Spleen (tissue), 11 donors: ENCODE data around the gene PIH1D1. TPM values are rescaled to one million over a fixed set of nuclear protein-coding genes. Genes with fewer than 3 reads are reported as not detected.
A peak's percentile ranks its signal among the peaks of the same experiment; 100 is the strongest.

Experiments
- DNase-seq: peaks from one replicate; pipeline ENCODE4 v3.0.0-alpha.2; 2020
- H3K27ac ChIP-seq, 8 donors: fragments of 200-600 bp; sonication (generic) in 7 of 8; 1 replicate in 4 of 8; 2 replicates in 4 of 8; pipeline versions ENCODE4 v1.5.0 to v1.8.0; 2016 to 2021; ENCODE audit warnings: inconsistent platforms in 4 of 8, mild to moderate bottlenecking in 4 of 8, moderate library complexity in 1 of 8
- H3K27me3 ChIP-seq, 7 donors: fragments of 200-600 bp; sonication (generic) in 6 of 7; replicated peaks in 1 of 7; 1 replicate in 4 of 7; 2 replicates in 3 of 7; pipeline versions ENCODE4 v1.5.0 to v1.8.0; 2016 to 2021; ENCODE audit warnings: inconsistent platforms in 3 of 7, mild to moderate bottlenecking in 1 of 7
- H3K36me3 ChIP-seq, 6 donors: fragments of 200-600 bp; sonication (generic) in 5 of 6; 1 replicate in 4 of 6; 2 replicates in 2 of 6; pipeline versions ENCODE4 v1.5.0 to v1.8.0; 2016 to 2021; ENCODE audit warnings: inconsistent platforms in 2 of 6
- H3K4me1 ChIP-seq, 6 donors: fragments of 200-600 bp; sonication (generic) in 5 of 6; 1 replicate in 3 of 6; 2 replicates in 3 of 6; pipeline versions ENCODE4 v1.5.0 to v1.8.0; 2016 to 2021; ENCODE audit warnings: inconsistent platforms in 3 of 6
- H3K4me3 ChIP-seq, 8 donors: fragments of 200-600 bp; sonication (generic) in 7 of 8; 1 replicate in 4 of 8; 2 replicates in 4 of 8; pipeline versions ENCODE4 v1.5.0 to v1.8.0; 2016 to 2021; ENCODE audit warnings: inconsistent platforms in 4 of 8, mild to moderate bottlenecking in 4 of 8, moderate library complexity in 2 of 8
- H3K9me3 ChIP-seq, 8 donors: fragments of 200-600 bp; sonication (generic) in 7 of 8; 1 replicate in 4 of 8; 2 replicates in 4 of 8; pipeline versions ENCODE4 v1.5.0 to v1.8.0; 2016 to 2021; ENCODE audit warnings: inconsistent platforms in 4 of 8
- POLR2A ChIP-seq, 3 donors: fragments of 450-650 bp; IDR thresholded peaks; one replicate each; pipeline ENCODE4 v1.5.1; 2017; ENCODE audit warnings: antibody characterized with exemption in 3 of 3, mild to moderate bottlenecking in 1 of 3
- POLR2AphosphoS5 ChIP-seq, 3 donors: sonication (generic); formaldehyde crosslinking; IDR thresholded peaks; one replicate each; pipeline ENCODE4 v1.5.1; 2017; ENCODE audit warnings: antibody characterized with exemption in 3 of 3
- WGBS, 5 donors: extraction: QIAGEN DNeasy Blood & Tissue Kit in 3 of 5; methylation state at CpG; one replicate each; pipeline versions ENCODE4 v1.1.5 to v1.1.7; 2013 to 2018; 5-methylcytosine and 5-hydroxymethylcytosine counted together
- intact Hi-C: fragments of 100-400 bp; cut with DNase I; formaldehyde crosslinking; loops from one replicate; pipeline ENCODE4 v1.15.0; 2023; ENCODE audit warnings: low total_unique reads
- polyA plus RNA-seq, 3 donors: library from polyadenylated mRNA; stranded (reverse); fragments of 200-250 nt; gene quantifications; one replicate each; pipeline ENCODE4 v1.2.1, GENCODE V29; 2013
- total RNA-seq, 7 donors: library from RNA; depleted of rRNA in 3 of 7; stranded (reverse); fragments of >200 nt in 3 of 7; fragmentation: NEBNext Ultra II Directional in 4 of 7; extraction: Animal tissue kit (Norgen Biotek cat#: 25700) in 4 of 7; gene quantifications; one replicate each; pipeline versions ENCODE4 v1.1.0 to v1.2.1, GENCODE V29; 2016 to 2021
- TF ChIP-seq, protein P1 (sequence below), 11 experiments: fragments of 200-600 bp in 7 of 11; fragments of 450-650 bp in 4 of 11; sonication (generic) in 4 of 11; IDR thresholded peaks in 8 of 11; conservative IDR thresholded peaks in 3 of 11; 1 replicate in 7 of 11; 2 replicates in 4 of 11; pipeline versions ENCODE4 v1.4.0 to v1.8.0; 2016 to 2021; ENCODE audit warnings: antibody characterized with exemption in 11 of 11, inconsistent platforms in 4 of 11, mild to moderate bottlenecking in 1 of 11
- donor health status: healthy with polysubstance abuse.
- donor health status: DM: no; HTN: no; CAD: no; lungs with moderate emphysema.
- donor health status: DM: no; HTN: no; CAD: no.
- donor health status: Bipolar disorder and iron deficiency.
- donor health status: healthy.
- donor health status: DM: no; HTN: no; CAD: no.
- donor health status: DM: yes; HTN: yes; CAD: no.

The PIH1D1 gene
- total and polyA plus RNA-seq, 10 donors = 76.0 to 140 (median 86.3) TPM

DNA sequence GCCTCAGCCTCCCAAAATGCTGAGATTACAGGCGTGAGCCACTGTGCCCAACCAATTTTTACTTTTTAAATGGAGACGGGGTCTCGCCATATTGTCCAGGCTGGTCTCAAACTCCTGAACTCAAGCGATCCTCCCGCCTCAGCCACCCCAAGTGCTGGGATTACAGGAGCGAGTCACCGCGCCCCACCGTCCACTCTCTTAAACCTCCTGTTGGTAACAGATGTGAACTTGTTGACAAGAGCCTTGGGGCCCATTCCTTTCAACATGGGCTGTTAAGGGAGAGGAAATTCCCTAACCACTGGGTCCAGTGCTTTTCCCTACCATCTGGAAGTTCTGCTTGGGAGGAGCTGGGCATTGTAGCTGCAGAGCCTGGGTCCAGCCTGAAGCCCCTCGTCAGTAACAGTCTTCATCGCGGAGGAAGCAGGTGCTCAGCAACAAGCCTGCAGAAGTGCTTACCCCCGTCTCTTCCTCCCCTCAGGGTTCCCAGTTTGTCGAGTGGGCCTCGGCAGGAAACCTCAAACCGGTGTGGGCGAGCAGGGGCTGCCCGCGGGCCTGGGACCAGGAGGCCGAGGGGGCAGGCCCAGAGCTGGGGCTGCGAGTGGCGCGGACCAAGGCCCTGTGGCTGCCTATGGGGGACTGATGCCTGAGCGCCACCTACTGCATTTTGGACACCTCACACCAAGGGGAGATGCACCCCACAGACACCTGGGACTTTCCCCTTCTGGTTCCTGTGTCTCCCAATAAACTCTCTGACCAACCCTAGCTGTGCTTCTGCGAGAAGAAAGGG, 18.4 kb upstream of the PIH1D1 start:
- Histone ChIP-seq H3K36me3 (peaks cover 0 to 58% (median 23%) of the 10 kb centered on the region in 6 donors), H3K9me3 (no peaks in the 10 kb centered on the region), H3K27ac (peak overlapping the region; percentile 60 to 89 (median 72)), H3K27me3 (no peaks in the 10 kb centered on the region), H3K4me1 (peaks cover 28 to 70% (median 53%) of the 10 kb centered on the region in 6 donors), H3K4me3 (peak overlapping the region in 1 of 8 donors; percentile 31)
- peak; percentile 94 for DNase-seq
- intact Hi-C loops = no loop called here
- WGBS, 5 donors = 31 to 50% (median 48%) methylated on average over 21 to 25 of the region's 25 CpGs
- TF ChIP-seq POLR2A (IDR thresholded peaks at IDR 0.05) (no peak), POLR2AphosphoS5 (IDR thresholded peaks at IDR 0.05) (peak; percentile 76 to 86 (median 81))
- TF ChIP-seq, protein P1, sequence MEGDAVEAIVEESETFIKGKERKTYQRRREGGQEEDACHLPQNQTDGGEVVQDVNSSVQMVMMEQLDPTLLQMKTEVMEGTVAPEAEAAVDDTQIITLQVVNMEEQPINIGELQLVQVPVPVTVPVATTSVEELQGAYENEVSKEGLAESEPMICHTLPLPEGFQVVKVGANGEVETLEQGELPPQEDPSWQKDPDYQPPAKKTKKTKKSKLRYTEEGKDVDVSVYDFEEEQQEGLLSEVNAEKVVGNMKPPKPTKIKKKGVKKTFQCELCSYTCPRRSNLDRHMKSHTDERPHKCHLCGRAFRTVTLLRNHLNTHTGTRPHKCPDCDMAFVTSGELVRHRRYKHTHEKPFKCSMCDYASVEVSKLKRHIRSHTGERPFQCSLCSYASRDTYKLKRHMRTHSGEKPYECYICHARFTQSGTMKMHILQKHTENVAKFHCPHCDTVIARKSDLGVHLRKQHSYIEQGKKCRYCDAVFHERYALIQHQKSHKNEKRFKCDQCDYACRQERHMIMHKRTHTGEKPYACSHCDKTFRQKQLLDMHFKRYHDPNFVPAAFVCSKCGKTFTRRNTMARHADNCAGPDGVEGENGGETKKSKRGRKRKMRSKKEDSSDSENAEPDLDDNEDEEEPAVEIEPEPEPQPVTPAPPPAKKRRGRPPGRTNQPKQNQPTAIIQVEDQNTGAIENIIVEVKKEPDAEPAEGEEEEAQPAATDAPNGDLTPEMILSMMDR (IDR thresholded peaks at IDR 0.05 in 8 of 11, conservative IDR thresholded peaks at IDR 0.05 in 3 of 11) = peak; percentile 46 to 80 (median 74)

DNA sequence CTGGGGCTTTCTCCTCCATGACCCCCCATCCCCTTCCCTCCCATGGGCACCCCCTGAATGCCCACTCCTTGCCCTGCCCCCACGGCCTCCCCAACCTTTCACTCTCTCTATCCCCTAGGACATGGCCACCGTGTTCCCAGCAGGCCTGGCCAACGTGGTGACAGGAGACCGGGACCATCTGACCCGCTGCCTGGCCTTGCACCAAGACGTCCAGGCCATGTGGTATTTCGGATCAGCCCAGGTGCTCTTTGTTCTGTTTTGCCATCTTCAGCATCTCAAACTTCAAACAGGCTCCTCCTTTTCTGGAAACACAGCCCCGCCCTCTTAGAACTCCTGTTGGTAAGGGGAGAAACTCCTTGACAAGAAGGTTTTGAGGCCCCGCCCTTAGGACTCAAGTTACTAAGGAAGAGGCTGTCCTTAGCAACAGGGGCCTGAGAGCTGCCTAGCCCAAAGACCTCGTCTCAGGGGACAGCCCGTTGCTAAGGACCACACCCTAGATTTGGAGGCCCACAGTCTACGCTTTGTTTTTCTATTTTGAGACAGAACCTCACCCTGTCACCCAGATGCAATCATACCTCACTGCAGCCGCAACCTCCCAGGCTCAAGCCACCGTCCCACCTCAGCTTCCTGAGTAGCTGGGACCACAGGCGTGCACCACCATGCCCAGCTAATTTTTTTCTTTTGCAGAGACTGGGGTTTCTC, 17.3 kb upstream of the PIH1D1 start:
- peaks cover 0 to 69% (median 32%) of the 10 kb centered on the region in 6 donors for H3K36me3 ChIP-seq
- no peaks in the 10 kb centered on the region for H3K9me3 ChIP-seq
- intact Hi-C loops = no loop called here
- TF ChIP-seq POLR2A (IDR thresholded peaks at IDR 0.05) (no peak), POLR2AphosphoS5 (IDR thresholded peaks at IDR 0.05) (peak in 2 of 3 donors; percentile 81)
- TF ChIP-seq, protein P1 (IDR thresholded peaks at IDR 0.05 in 8 of 11, conservative IDR thresholded peaks at IDR 0.05 in 3 of 11) = peak in 1 of 11 experiments; percentile 4
- peak overlapping the region; percentile 60 to 89 (median 72) for H3K27ac ChIP-seq
- peak; percentile 92 for DNase-seq
- WGBS, 5 donors = 44 to 47% (median 46%) methylated on average over 15 of the region's 15 CpGs
- H3K4me1 ChIP-seq = peaks cover 28 to 68% (median 48%) of the 10 kb centered on the region in 6 donors
- H3K27me3 ChIP-seq = no peaks in the 10 kb centered on the region
- H3K4me3 ChIP-seq = peak overlapping the region in 1 of 8 donors; percentile 31

DNA sequence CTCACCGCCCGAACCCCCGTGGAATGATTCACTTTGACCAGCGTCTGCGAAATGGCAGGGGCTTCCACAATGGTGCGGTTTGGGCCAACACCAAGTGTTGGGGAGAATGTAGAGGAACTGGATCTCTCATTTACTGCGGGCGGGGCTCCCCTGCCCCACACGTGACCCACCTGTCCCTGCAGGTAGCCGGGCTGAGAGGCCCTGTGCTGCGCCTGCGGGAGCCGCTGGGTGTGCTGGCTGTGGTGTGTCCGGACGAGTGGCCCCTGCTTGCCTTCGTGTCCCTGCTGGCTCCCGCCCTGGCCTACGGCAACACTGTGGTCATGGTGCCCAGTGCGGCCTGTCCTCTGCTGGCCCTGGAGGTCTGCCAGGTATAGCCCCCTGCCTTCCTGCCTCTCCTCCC, 16.6 kb upstream of the PIH1D1 start:
- Histone ChIP-seq H3K4me3 (no peak overlapping the region), H3K27me3 (no peaks in the 10 kb centered on the region), H3K27ac (peak overlapping the region; percentile 60 to 89 (median 72)), H3K4me1 (peaks cover 23 to 62% (median 42%) of the 10 kb centered on the region in 6 donors), H3K36me3 (peaks cover 0 to 73% (median 35%) of the 10 kb centered on the region in 6 donors), H3K9me3 (no peaks in the 10 kb centered on the region)
- intact Hi-C loops = no loop called here
- TF ChIP-seq, protein P1 (IDR thresholded peaks at IDR 0.05 in 8 of 11, conservative IDR thresholded peaks at IDR 0.05 in 3 of 11) = no peak
- peak in 1 of 3 donors; percentile 31 for TF ChIP-seq POLR2AphosphoS5 (IDR thresholded peaks at IDR 0.05)
- no peak for TF ChIP-seq POLR2A (IDR thresholded peaks at IDR 0.05)
- DNase-seq = no peak
- 86 to 94% (median 89%) methylated on average over 15 to 19 of the region's 19 CpGs for WGBS, 5 donors

DNA sequence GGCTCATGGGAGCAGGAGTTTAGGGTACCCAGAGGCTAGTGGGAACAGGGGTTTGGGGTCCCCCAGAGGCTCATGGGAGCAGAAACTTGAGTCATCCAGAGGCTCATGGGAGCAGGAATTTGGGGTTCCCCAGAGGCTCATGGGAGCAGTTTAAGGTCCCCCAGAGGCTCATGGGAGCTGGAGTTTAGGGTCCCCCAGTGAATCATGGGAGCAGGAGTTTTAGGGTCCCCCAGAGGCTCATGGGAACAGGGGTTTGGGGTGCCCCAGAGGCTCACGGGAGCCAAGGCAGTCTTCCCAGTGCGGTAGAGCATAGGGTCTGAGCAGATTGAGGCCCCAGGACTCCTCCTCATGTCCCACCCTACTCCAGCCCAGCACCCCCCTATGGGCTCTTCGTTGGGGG, 13.8 kb upstream of the PIH1D1 start:
- Histone ChIP-seq H3K36me3 (peaks cover 0 to 87% (median 46%) of the 10 kb centered on the region in 6 donors), H3K9me3 (no peaks in the 10 kb centered on the region), H3K4me3 (no peak overlapping the region), H3K4me1 (peaks cover 11 to 35% (median 24%) of the 10 kb centered on the region in 6 donors), H3K27ac (no peak overlapping the region), H3K27me3 (no peaks in the 10 kb centered on the region)
- 80 to 100% (median 95%) methylated on average over 1 to 3 of the region's 3 CpGs for whole genome bisulfite sequencing, 5 donors
- DNase-seq = no peak
- no peak for TF ChIP-seq POLR2A (IDR thresholded peaks at IDR 0.05)
- intact Hi-C loops = no loop called here
